HG03342 (cell line): Measurements from ENCODE around the gene WNT4.
"Not testable (repeated sequence)": the region's sequence is repeated elsewhere in the genome, so short reads cannot be mapped to it uniquely, and the experiment has no call there.

Experiments used
- ATAC-seq: cut with Tn5 transposase; IDR thresholded peaks from one replicate; pipeline ENCODE4 v1.9.1; 2021; ENCODE audit warnings: mild to moderate bottlenecking, moderate library complexity; ENCODE audit not compliant: unreplicated experiment

WNT4 gene

DNA sequence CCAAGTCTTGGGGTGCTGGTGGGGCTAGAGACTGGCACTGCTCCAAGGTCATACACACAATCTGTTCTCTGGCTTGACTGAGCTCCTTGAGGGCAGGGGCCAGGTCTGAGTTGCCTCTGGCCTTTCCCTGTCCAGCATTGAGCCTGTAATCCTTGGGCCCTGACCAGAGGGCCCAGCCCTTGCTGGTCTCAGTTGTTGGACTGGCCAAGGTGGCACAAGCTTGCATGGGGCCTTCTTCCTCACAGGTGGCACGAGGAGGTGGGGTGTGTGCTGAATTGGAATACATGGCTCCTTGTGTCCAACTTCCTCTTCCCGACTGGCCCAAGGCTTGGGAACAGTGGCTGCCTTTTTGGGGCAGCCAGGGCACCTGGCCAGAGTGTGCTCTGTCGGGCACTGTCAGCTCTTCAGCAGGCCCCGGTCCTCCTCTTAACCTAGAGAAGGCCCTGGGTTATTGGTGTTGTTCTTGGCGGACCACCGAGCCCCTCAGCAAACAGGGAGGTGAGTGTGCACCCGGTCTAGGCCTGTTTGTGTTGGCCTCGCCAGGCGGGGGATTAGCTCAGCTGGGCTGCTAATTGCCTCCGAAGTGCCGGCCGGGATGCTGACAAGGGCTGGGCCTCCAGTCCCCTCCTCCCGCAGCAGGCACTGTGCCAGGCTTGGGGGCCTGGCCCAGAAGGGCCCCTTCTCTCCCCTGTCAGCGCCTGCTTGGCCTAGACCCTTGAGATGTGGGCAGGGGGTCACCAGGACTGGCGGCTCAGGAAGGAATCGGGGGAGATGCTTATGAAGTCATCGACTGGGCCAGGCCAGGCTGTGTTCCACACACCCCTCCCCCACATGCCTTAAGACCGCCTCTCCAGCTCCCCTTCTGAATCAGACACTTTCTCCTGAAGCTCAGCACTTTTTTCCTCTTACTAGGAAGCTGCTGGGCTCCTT, 28.5 kb downstream of the WNT4 start:
- no peak for ATAC-seq

DNA sequence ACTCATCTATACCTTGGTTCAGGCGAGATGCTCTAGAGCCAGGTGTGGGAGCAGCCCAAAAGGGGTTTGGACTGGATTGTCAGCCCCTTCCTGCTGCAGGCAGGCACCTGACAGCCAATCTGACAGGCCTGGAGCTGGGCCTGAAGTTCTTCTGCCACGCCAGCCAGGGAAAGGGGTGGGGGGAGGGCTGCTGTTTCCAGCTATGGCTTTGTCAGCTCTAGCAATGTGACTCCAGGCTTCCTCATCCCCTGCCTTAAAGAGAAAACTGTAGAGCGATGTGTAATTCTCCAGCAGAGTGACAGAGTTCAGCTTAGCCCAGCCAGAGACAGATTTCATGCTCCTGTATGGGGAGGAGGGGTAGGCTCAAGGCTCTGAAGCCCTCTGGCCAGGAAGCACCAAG, 30.3 kb downstream of the WNT4 start:
- ATAC-seq, result no peak

DNA sequence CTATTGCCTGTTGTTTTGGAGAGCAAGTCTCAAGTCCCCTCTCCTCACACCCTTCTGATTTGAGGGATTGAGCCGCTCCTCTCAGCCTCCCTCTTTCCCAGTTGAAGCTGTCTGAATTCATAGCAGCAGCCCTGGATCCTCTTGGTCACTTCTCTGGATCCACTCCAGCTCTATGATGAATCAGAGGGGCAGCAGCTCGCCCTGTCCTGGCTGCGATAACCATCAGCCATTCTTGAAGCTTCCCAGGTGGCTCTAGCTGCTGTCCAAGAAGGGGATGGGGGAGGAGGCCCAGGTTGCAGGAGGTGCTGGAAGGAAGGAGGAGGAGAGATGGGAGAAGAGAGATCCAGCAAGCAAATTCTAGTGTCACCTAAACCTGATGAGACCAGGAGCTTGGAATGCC, 31.3 kb downstream of the WNT4 start:
- ATAC-seq, result no peak

DNA sequence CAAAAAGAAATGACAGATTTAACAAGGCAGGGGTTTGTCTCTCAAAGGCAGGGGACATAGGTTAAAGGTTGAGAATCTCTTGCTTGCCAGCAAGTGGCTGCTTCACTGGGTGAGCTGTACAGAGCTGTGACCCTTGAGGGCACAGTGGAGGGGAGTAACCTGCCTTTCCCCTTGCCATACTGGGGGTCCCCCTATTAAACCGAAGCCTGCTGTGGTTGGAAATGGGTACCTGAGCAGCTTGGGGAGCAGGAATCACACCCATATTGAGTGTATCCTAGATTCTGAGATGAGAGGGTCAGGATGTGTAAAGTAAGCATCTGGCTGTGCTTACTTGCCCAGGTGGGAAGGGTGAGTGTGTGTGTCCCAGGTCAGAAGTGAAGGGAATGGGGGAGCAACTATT, 31.8 kb downstream of the WNT4 start:
- ATAC-seq, result no peak

DNA sequence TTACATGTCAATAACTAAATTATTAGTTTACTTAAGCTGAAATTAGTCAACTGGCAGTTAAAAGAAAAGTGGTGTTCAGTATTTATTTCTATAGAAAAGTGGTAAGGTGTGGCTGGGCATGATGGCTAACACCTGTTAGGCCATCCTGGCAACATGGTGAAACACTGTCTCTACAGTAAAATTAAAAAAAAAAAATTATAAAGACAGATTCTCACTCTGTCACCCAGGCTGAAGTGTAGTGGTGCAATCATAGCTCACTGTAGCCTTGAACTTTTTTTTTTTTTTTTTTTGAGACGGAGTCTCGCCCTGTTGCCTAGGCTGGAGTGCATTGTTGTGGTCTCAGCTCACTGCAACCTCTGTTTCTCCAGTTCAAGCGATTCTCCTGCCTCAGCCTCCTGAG, 32.9 kb downstream of the WNT4 start:
- ATAC-seq, result no peak

DNA sequence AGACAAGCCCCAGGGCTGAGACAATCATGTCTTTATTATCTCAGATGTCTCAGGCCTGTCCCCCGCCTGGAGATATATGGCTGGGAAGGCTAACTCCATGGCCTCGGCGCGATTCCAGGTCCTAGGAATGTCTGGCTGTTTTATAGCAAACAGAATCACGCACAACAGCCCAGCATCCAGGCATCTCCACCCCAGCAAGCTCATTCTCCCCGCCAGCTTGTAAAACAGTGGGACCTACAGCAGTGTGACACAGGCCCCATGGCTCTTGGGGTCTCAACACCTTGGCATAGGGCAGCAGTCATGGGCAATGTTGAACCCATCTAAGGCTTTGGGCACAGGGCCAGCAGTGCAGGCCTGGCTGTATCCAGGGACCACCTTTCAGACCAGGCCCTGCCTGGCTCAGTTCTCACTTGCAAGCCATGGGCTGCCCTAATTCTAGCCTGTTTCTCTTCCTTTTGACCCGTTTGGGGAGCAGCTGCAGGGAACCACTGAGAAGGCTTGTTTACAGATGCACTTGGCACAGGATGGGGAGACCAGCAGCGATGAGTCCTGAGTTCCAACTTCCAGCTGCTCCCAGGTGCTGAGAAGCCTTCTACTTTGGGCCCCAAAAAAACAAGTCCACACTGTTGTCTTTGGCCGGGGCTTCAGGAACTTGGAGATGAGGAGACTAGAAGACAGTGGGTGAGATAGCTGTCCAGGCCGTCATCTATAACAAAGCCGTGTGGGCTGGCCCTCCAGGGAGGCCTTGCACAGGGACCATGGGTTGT, 34.4 kb downstream of the WNT4 start:
- ATAC-seq, result no peak

DNA sequence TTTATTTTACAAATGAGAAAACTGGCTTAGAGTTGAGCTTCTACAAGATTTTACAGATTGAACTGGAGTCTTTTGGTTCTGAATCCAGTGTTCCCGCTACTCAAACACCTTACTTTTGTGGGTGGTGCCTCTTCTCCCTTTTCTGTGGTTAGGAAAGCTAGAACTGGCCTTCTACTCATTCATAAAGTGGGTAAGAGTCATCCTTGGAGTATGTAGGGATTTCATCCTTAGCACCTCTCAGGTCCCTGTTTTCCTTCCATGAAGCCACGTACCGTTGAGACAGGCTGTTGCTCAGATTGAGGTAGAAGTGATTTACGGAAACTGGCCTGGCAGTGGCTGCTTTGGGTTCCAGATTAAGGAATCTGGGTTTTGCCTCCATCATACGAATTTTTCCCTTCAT, 35.8 kb downstream of the WNT4 start:
- no peak for ATAC-seq

DNA sequence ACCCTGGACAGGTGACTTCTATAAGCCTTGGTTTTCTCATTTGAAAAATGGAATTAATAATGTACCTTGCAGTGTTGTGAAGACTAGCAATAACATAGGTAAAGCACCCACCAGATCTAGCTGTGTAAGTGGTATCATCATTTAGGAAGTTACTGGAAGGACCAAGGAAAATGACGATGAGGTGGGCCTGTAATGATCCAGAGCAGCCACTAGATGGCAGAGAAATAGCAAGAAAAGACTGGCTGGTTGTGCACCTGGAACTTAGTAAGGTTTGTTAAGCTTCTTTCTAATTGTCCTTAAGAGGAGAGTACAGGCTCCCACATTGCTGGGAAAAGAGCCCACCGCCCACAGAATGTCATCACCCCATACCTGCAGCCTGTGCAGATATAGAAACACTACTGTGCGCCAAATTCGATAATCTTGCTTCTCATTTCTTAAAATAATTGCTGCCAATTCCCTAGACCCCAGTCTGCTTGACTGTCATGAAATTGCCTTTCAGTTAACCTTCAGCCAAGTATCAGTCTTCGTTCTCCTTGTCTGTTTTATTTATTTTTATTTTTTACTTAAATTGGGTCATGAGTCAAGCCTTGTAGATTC, 37.2 kb downstream of the WNT4 start:
- no peak for ATAC-seq

DNA sequence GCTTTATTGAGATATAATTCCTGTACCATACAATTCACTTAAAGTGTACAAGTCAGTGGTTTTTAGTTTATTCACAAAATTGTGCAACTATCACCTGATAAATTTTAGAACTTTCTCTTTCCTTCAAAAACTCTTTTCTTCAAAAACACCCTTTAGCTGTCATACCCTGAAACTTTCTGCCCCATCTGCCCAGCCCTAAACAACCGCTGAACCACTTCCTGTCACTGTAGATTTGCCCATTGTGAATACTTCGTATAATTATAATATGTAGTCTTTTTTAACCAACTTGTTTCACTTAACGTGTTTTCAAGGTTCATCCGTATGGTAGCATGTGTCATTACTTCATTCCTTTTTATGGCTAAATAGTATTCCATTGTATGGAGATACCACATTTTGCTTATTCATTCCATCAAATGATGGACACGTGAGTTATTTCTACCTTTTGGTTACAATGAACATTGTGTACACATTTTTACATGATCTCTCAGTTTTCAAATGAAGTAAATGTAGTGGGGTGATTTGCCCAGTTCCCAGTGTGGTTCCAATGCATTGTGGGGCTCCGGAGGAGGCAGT, 37.9 kb downstream of the WNT4 start:
- ATAC-seq, result no peak

DNA sequence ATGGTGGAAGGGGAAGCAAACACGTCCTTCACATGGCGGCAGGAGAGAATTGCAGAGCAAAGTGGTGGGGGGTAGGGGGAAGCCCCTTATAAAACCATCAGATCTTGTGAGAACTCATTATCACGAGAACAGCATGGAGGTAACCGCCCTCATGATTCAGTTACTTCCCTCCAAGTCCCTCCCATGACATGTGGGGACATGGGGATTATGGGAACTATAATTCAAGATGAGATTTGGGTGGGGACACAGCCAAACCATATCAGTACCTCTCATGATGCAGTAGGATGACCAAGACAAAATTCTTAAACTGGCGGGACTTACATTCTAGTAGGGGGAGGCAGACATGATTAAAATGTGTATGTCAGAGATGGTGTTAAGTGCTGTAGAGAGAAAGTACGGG, 38.8 kb downstream of the WNT4 start:
- no peak for ATAC-seq

DNA sequence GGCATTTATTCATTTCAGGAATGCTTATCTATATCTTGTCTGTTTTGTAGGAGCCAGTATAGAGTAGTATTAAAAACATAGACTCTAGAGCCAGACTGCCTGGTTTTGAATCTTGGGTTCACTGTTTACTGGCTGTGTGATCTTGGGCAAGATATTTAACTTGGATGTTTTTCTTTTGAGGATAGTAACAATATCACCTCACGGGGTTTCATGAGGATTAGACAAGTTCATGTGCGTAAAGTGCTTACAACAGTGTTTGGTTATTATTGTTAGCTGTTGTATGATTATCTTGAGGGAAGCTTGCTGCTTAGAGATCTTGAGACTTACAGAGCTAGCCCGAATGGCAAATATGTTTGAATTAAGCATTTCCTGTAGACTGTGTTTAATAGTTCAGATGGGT, 40.2 kb downstream of the WNT4 start:
- no peak for ATAC-seq

DNA sequence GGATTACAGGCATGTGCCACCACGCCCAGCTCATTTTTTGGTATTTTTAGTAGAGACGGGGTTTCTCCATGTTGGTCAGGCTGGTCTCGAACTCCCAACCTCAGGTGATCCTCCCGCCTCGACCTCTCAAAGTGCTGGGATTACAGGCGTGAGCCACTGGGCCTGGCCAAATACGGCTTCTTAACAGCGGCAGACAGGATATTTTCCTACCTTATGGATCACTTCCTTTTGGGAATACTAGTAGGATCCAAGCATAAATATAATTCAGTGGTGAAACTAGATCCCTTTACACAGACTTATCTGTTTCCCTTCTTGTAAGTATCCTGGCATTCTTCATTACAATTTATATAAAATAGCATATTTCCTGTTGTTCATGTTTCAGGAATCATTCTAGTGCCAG, 40.9 kb downstream of the WNT4 start:
- ATAC-seq, result no peak

DNA sequence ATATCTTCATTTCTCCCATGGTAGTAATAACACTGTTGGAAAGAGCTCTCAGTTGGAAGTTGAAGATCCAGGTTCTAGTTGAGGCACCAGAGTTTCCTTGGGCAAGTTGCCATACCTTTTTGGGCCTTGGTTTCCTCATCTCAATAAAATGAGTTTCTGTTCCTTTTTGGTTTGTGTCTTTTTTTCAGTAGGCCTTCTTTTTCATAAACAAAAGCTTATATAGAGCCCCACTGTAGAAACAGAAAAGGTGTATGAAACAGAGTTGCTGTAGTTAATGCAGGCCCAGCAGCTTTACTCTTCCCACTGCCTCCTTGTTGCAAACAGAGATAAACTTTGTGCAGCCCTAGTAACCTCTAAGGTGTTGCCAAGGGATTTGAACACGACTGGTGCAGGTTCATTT, 41.7 kb downstream of the WNT4 start:
- no peak for ATAC-seq

DNA sequence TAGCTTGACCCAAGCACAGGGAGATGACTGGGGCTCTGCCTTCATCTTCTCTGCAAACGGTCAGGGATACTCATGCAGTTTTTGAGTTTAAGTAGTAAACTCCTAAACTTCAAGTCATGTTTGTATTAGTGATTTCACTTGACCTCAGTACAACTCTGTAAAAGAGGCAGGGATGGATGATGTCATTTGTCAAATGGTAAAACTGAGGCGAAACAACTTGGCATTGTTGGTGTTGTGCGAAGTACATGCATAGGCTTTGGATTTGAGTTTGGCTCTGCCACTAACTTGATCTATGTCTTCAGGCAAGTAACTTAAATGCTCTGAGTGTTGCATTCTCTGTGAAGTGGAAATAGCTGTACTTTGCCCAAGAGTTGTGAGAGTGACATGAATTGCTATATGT, 42.7 kb downstream of the WNT4 start:
- no peak for ATAC-seq

DNA sequence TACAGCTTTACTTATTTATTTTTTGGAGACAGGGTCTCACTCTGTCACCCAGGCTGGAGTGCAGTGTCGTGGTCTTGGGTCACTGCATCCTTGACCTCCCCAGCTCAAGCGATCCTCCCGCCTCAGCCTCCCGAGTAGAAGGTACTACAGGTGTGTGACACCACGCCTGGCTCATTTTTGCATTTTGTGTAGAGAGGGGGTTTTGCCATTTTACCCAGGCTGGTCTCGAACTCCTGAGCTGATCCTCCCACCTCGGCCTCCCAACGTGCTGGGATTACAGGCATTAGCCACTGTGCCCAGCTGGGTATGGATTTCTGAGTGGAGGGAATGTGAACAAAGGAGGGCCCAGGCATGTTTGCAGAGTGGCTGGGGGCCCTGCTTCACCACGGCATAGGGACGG, 44.1 kb downstream of the WNT4 start:
- no peak for ATAC-seq

DNA sequence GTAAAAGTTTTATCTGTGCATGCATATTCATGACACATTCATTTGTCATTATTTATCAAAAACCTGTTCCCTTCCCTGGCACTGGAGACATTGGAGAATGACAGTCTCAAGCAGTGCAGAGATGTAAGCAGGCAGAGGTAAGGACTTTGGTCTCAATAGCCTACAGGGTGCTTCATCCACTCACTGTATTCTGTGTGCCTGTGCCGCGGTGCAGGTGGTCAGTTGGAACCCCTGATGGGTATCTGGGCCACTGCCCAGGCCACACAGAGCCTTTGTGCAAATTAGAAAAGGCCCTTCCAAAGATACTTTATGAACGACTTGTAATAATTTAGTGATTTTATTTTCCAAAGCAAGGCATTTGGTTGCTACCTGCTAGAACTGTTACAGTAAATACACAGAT, 46.4 kb downstream of the WNT4 start:
- ATAC-seq, result no peak

DNA sequence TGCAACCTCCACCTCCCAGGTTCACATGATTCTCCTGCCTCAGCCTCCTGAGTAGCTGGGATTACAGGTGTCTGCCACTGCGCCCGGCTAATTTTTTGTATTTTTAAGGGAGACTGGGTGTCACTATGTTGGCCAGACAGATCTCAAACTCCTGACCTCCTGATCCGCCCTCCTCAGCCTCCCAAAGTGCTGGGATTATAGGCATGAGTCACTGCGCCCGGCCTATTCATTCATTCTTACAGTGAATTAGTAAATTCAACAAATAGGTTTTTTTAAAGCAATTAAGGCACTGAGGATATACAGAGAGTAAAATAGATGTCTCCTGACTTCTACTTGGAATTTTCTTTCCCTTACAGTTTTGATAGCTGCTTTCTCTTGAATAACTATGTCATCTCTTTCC, 46.9 kb downstream of the WNT4 start:
- ATAC-seq, result no peak

DNA sequence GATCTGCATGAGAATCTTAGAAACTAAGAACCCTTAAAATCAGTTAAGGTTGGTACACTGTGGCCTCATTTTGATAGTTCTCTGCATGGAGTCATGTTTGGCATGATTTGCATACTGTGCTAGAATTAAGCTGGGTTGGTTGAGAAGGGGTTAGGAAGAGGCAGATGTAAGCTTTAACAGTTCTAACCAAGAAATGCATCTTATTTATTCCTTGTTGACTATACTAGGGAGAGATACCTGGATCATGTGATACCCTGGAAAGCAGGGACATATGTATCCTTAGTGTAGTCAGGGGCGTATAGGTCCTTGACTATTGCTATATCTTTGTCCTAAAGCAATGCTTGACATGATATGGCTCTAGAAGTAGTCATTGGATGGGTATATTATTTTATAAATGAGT, 49.4 kb downstream of the WNT4 start:
- ATAC-seq, result no peak

DNA sequence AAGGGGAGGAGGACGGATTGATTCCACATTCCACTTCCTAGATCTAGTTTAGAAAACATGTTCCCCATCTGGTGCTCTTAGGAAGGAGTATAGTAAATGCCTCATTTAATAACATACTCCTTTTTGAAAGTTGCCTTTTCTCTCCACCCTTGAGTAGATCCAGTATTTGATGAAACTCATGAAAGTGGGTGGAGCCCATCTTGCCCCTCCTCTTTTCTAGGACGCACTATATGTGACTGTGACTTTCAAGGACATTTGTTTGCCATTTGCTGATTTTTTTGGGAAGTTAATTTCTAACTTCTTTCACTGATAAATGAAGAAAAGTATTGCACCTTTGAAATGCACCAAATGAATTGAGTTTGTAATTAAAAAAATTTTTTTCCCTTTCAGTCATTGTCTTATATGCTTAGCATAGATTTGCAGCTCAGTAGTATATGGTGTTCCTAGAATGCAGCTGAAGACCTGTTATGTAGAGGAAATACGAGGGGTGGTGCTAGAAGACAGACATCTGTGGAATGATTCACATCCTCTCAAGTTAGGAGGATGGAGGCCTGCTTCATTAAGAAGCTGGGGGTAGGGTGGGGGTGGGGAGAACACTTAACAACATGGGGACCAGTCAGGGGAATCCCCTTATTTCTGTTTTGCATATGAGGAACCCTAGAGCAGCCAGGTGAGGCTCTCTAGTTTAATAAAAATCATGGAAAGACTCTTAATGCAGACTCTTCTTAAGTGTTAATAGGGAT, 50.7 kb downstream of the WNT4 start:
- ATAC-seq, result not testable (repeated sequence)

DNA sequence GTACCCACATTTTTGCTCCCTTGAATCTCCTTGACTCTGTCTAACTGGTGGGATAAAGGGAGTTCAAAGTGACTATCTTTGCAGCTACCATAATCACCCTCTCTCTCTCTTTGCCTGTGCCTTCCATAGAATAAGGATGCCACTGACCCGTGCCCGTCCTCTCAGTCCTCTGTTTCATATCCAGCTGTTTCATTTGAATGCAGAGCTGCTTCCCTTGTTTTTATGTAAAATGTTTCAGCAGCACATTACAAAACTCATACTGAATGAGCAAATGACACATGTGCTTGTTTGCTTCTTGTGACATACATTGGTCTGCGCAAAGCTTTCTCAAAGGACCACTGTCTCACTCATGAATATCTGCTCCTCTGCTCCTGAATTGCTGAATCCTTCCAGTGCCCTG, 52.0 kb downstream of the WNT4 start:
- no peak for ATAC-seq

DNA sequence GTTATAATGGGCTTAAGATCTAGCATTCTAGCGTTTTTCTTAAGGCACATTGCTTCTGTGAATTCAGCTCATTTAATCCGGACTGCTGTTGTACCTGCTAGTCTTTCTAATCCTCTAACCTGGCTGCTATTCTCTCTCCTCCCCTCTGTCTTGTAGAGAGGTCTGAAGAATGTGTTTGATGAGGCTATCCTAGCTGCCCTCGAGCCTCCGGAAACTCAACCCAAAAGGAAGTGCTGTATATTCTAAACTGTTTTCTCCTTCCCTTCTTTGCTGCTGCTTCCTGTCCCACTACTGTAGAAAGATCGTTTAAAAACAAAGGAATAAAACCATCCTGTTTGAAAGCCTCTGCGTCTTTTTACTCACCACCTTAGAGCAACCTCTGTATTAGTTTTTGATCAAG, 53.1 kb downstream of the WNT4 start:
- ATAC-seq, result no peak
